GM18861 (cell line): ENCODE data around the gene TAL1.

Source experiments
- ATAC-seq: cut with Tn5 transposase; IDR thresholded peaks from one replicate; pipeline ENCODE4 v1.9.1; 2021; ENCODE audit not compliant: unreplicated experiment

TAL1 gene

DNA sequence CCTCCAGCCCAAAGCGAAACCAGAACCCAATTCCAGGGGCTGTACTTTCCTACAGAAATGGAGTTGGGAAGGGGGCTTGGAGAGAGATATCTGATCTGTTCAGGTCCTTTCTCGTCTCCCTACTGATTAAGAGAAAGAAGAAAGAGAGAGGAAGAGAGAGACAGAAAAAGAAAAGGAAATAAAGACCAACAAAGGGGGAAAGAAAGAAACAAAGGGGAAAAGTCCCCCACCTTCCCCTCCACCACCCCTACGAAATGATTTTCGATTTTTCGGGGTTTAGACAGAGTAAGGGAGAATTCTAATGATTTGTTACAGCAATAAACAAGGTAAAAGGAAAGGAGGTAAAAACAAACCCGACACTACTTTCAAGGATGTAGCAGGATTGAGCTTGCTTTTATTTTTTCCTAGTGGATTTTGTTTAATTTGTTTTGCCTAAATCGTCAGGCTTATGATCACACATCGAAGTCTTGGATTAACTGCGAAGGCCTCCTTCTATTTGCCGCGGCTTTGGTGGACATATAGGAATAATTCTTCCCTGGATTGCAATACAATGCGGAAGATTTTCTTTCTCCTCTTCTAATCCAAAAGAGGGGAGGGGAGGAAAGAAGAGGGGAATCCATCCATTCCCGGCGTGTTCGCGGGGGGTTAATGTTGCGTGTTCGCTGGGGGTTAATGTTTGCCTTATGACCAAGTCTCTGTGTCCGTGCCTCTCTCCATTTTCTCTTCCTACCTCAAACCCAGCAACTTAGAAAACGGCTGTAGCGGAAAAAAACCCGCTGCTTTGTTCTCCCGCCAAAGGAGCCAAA, 1.9 kb downstream of the TAL1 start:
- no peak for ATAC-seq

DNA sequence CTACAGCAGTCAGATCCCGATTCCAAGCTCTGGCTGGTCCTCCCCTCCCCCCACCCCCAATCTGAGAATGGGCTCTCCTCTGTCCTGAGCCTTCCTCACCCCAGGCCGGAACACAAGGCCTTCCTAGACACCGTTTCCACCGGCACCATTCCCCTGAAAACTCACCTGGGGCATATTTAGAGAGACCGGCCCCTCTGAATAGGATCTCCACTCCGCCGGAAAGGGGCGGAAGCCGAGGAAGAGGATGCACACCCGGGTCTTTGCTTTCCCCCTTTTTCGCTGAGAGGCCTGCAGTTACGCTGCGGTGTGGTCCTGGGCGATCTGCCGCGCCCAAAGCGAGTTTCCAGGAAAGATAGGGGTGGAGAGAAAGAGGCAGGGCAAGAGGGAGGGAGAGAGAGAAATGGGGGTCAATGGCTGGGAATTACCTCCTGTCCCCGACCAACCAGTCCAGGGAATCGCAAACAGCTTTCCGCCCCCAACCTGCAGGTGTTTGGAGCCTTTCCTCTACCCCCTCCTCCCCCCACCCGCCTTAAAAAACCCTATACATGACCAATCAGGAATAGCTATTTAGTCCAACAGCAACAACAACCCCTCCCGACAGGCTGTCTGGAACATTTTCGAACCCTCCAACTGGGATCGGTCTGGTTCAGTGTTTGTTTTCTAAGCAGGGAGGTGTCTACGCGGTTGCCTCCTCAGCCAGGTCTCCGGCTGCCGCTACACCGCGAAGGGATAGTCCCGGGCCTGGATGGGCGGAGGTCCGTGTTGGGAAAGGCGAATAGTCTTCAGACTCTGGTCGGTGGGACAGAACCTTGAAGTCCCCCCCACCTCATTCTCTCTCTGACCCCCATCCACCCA, 2.8 kb downstream of the TAL1 start:
- no peak for ATAC-seq

DNA sequence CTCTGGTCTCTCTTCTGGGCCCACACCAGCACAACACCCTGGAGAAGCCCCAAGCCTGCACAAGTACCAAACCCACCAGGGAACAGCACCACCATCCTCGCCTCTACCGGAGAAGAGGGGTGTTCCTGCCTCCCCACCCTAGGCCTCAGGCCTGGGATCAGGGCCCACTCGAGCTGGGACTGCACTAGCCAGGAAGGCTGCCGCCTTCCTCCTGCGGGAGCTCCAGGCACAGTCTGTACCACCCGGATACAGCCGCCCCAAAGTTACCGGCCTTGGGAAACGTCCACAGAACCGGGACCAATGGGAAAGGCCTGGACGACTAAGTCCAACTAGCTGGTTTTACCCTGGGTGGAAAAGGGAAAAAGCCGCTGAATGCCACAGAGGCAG, 3.4 kb downstream of the TAL1 start:
- ATAC-seq: no peak

DNA sequence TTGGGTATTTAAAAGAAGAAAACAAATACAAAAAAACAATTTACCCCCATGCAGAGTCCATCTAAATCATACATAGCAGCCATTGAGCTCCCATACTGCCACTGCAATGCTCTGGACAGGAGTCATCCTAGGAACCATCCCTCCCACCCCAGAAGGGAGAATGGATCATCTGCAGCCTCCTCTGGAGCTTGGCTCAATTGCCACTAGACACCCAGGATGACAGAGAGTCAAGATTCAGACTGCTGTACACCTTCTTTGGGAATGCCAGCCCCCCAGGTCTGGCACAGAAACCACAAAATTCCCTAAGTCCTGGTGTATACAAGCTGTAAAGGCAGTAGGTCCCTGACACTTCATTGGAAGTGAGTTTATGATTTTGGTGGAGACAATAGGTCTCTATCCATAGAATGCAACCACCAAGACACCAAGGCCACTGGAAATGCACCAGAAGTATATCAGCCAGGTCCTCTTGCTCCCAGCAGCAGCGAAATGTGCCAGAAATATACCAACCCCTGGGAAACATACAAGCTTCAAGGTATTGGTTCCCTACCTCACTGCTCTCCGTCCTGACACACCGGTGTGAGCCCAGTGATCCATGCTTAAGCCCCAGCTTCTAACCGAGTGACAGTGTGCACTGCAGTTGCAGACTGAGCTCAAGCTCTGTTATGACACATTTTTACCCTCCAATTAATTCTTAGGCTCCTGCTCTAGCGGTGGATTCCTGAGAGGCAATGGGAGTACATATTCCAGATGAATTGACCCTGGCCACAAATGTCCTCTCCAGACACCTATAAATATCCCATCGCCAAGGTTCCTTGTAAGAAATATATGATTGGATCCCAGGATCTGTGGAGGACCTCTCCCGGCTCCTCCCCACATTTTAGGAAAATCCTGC, 4.4 kb downstream of the TAL1 start:
- ATAC-seq: no peak

DNA sequence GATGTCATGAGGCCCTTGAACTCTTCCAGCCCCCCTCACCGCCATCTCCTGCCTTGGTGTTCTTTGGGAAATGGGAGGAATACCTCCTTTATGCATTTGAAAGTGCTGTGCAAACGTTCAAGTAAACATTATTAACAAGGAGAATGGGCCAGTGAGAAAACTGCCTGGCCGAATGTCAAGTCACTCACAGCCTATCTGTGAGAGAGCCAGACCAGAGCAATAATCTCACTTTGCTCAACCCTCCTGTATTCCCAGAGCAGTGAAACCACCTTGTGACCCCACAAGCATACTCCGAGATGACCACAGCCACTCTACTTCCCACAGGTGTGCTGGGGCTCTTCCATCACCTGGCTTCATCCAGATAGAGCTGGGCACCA, 5.2 kb downstream of the TAL1 start:
- ATAC-seq: no peak

DNA sequence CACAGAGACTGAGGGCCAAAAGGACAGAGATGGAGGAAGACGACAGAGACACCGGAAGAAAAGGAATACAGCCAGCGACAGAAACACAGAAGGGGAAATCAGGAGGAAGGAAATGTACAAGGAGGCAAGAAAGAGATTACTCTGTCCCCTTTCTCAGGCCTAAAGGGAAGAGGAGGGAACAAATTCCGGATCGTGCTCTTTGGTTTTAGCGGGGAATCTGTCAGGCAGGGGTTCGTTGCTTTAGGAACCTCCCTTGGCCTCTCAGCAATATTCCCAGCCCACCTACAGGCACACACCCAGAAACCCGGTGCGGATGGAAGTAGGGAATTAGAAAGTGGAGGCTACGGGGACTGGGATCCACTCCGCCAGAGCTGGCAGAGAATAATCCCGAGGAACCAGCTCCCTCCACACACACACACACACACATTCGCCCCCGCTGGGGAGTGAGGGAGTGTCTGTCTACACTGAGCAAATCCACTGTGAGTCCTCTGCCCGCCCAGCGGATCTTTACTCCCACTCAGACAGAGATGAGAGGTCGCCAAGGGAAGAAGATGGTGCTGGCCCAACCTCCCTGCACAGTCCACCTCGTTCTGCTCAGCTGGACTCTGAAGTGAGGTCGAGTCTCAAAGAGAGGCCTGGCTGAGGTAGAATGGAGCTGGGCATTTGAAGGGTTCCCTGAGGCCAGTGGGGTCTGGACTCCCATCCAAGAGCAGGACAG, 5.7 kb downstream of the TAL1 start:
- no peak for ATAC-seq

DNA sequence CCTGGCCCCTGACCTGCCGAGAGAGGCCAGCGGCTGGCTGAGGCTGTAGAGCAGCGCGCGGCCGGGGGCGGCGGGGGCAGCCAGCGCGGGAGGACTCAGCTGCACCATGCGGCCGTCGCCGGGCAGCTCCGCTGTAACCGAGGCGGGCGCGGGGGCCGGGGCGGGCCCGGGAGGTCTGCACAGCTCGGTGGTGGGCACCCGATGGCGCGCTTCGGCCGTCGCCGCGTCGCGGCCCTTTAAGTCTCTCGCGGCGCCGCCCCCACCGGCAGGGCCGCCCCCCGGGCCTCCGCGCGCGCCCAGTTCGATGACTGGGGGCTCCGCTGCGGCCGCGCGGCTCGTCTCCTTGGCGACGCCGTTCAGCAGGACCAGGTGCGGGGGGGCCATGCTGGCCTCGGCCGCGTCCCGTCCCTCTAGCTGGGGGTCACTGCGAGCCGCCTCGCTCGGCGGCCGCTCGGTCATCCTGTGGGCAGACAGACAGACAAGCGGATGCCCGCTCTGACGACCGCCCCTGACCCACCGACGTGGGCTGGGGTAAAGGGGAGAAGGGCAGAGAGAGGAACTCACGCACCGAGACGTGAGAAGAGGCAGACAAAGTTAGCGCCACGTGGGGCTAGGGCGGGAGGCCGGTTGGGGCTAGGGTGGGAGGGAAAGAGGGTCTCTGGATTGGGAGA, 6.5 kb downstream of the TAL1 start:
- no peak for ATAC-seq

DNA sequence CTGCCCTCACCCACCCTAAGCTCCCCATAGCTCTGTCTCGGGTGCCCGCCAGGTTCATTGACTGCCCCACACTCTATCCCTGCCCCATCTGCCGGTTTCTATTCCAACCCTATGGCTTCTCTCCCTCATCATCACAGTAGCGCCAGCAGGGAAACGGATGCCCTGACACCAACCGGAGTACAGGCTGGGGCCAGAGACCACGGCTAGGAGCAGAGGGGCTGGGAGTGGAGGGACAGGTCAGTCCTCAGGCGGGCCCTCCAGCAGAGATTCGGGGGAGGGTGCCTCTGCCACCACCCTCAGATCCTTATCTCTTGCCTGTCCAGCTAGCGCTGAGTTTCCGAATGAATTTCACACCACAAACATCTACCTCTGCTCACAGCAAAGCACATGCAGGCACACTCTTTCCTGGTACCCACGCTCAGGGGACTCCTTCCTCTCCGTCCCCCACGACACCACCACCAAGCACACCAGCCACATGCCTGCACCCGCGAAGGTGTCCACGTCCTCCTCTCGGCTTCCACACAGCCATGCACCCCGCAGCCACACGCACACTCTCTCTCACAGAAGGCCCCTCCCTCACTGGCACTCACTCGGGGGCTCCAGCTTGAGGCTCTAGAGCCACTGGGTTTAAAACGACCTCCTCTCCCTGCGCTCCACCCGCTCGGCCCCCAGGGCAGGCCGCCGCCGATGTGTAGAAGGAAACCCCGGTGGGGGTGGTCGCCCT, 7.2 kb downstream of the TAL1 start:
- no peak for ATAC-seq

DNA sequence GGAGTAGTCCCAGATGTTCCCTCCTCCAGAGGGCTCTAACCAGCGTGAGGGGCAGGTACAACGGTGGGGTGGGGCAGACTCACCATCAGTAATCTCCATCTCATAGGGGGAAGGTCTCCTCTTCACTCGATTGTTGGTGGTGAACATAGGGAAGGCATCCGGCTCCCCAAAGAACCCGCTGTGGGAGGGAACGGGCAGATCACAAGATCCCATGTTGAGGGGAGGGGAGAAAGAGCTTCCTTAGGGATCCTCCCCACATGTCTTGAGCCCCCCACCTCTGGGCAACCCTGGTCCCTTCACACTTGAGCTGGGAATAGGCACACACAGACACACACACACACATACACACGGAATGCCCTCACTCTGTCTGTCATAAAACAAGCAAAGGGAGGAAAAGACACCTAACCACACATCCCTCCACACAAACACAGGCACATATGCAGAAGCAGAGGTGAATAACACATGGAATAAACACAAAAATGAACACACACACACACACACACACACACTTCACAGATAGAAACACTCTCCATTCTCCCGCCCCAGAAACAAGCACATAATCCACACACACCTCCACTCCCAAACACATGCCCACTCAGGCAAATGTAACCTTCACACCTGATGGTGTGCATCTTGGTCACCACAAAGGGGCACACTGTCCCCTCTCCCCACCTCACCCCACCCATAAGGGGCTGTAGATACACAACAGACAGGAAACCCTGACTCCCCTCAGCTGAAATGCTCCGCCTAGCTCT, 7.9 kb downstream of the TAL1 start:
- ATAC-seq: no peak

DNA sequence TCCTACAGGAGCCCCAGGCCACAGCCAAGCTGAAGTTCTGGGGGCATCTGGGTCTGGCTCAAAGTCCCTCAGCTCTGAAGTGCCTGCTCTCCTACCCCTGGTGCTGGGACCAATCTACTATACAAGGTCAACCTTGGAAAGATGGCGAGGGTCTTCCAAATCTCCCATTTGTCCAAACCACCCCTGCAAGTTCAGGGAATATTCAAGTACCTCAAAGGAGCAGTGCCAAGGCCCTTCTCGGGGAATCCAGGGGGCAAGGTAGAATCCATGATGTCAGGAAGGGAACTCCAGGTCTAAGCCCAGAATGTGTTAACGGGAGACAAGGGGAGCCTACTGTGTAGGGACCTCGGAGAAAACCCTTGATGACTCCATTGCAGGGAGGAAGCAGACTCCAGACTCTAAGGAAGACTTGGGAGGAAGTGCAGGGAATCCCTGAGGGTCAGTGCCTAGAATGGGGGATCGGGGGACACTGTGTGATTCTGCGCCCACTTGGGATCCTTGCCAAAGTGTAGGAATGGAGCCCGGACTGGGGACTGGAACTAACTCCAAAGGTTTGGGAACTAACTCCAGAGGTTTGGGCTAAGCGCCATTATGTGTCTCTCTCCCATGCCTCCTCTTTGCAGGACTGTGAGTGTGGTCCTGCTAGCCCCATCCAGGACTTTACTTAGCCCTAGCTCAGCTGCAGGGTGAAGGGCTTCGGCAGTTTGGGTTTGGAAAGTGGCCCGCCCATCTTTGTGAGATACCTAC, 8.7 kb downstream of the TAL1 start:
- no peak for ATAC-seq

DNA sequence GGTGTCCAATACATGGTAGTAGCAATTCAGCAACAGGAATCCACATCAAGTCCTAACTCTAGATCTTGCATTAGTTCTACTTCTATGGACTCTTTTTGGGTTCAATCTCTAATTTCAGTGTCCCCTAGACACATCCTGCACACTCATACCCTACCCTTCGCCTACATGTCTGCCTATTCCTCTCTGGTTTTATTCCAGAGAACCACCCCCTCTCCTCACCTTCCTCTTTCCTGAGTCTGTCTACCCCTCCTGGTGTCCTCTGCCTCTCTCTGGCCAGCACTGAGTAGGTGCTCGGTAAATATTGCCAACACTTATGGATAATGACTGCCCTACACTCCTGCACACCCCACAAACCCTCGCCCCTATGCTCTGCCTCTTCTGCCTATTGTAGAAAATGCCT, 9.5 kb downstream of the TAL1 start:
- no peak for ATAC-seq

DNA sequence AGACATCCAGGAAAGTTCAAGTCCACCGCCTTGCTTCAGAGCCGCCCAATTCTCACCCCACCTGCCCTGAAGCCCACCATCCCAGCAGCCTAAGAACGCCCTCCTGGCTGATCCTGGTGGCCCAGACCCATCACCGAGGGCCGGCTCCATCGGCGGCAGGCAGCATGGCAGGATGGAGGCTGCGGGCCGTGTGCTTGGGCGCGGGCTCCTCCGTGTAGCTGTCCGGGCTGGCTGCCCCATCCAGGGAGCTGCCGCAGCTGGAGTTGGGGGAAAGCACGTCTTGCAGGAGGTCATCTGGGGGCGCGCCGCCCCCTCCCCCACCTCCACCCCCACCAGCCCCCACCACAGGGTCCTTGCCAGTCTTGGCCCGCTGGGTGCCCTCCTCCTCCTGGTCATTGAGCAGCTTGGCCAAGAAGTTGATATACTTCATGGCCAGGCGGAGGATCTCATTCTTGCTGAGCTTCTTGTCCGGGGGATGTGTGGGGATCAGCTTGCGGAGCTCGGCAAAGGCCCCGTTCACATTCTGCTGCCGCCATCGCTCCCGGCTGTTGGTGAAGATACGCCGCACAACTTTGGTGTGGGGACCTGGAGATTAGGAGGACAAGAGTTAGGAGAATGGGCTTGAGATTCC, 12.3 kb downstream of the TAL1 start:
- no peak for ATAC-seq

DNA sequence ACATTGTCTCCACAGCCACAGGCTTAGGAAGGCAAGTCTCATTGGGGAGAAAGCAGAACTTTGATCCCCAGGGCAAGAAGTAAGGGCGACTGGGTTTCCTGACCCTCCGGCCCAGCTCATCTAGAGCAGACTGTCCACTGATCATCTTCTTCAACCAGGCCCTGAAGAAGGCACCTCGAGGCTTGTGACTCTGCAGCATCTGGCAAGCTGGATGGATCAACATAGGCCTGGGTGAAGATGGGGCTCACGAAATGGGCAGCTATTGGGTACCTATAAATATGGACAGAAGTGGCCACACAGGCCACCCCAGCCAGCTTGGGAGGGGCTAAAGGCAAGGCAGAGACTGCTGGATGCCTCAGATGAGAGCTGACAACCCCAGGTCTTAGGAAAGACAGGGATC, 13.0 kb downstream of the TAL1 start:
- ATAC-seq: no peak

DNA sequence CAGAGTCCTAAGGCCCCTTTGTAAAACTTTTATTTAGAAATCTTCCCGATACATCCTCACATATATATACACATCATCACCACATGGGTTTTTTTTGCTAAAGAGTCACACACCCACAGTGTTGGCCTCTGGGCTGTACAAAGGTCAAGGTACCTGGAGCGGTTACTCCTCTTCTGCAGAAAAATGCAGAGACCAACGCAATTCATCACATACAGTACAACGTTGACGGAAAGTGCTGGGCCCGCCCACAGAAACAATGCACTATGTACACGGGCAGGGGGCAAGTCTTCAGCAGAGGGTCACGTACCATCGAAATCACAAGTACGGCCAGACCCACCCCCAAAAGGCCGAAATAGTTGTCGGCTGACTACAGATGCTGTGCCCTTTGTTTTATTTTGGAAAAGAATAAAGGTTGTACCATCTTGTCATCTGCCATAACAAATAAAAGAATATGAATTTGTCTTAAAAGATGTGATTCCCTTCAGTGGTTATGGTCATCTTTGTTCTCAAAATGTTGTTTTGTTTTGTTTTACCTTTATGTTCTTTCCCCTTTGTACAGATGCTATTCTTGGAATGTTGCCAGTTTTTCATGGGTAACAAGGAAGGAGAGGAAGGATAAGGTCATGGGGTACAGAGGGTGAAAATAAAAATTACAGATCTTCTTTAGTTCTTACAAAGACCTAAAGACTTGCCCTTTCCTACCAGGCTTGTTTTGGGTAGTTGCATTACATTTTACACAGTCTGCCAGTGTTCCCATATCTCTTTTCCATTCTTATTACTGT, 15.6 kb downstream of the TAL1 start:
- no peak for ATAC-seq

DNA sequence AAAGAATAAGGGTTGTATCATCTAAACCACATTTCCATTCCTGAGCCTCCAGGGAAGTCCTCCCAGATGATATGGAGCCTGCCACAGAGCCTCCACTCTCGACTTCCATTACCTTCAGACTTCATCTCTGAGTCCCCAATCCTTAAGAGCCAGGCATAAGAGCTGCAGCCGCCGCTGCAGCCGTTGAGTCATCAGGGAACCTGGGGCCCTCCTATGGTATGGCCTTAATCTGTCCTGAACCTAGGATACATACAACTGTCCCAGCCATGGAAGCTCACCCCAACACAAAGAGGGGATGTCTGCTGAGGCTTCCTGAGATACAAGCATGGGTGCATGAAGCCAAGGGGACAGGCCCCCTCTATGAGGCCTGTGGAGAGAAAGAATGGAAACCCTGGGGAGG, 16.3 kb downstream of the TAL1 start:
- no peak for ATAC-seq

DNA sequence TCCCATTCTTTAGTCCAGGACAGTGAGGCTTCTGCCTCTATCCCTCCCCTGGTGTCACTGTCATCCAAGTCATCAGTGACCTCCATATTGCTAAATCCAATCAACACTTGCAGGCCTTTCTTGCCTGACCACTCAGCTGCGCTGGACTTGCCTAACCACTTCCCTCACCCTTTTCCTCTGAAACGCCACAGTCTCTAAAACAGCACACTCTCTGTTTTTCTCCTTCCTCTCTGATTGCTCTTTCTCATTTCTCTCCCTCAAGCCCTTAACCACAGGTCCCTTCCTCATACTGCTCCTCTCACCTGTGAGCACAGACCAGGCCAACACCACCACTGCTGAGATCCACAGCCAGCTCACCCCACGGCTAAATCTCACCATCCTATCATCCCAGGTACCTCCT, 17.5 kb downstream of the TAL1 start:
- ATAC-seq: no peak
